PC-3 (cell line): ENCODE measurements around the gene CFAP99. TPM values are rescaled to one million over a fixed set of nuclear protein-coding genes. Genes with fewer than 3 reads are reported as not detected.

ENCODE experiments used
- ATAC-seq: fragments of 200-7000 bp; cut with Tn5 transposase; 2 replicates; pipeline ENCODE4 v1.9.1; 2020; ENCODE audit warnings: mild to moderate bottlenecking, moderate library complexity
- BruUV-seq: library from RNA; stranded (reverse); fragments of 400-500 nt; replicated peaks from 2 replicates; lab custom pipeline; 2021; lab: Mats Ljungman, UMichigan
- CTCF ChIA-PET: fragments of 300-600 bp; sonication (Branson Sonifier 250); formaldehyde crosslinking; loops from one replicate; lab custom pipeline; 2022; ENCODE audit warnings: antibody characterized with exemption; lab: Charles Lee
- POLR2A ChIA-PET: fragments of 300-600 bp; sonication (Branson Sonifier 250); formaldehyde crosslinking; loops from one replicate; lab custom pipeline; 2022; ENCODE audit warnings: antibody characterized with exemption; ENCODE audit not compliant: unreplicated experiment; lab: Charles Lee
- DNase-seq: peaks from one replicate; pipeline ENCODE4 v3.0.0-alpha.2; 2015
- H2AFZ ChIP-seq: fragments of 300-600 bp; sonication (generic); 2 replicates; pipeline ENCODE4 v1.6.0; 2016; ENCODE audit warnings: antibody characterized with exemption, low read length
- H3F3A ChIP-seq: fragments of 300-600 bp; sonication (generic); one replicate; pipeline ENCODE4 v1.6.0; 2017; ENCODE audit warnings: antibody characterized with exemption, low read length, control low read depth, mild to moderate bottlenecking; ENCODE audit not compliant: unreplicated experiment
- H3K27ac ChIP-seq: fragments of 300-600 bp; sonication (generic); 2 replicates; pipeline ENCODE4 v1.5.1; 2016; ENCODE audit warnings: mild to moderate bottlenecking, low read length
- H3K27me3 ChIP-seq: fragments of 300-600 bp; sonication (generic); 2 replicates; pipeline ENCODE4 v1.6.1; 2016; ENCODE audit warnings: low read length, mixed read lengths
- H3K36me3 ChIP-seq: fragments of 300-600 bp; sonication (generic); 2 replicates; pipeline ENCODE4 v1.6.1; 2016; ENCODE audit warnings: low read depth, mixed run types, low read length, mixed read lengths
- H3K4me1 ChIP-seq: fragments of 300-600 bp; sonication (generic); 2 replicates; pipeline ENCODE4 v1.5.1; 2016; ENCODE audit warnings: low read length; ENCODE audit not compliant: insufficient read depth
- H3K4me2 ChIP-seq: fragments of 300-600 bp; sonication (generic); 2 replicates; pipeline ENCODE4 v1.6.0; 2016; ENCODE audit warnings: low read length
- H3K4me3 ChIP-seq: fragments of 300-600 bp; sonication (generic); 2 replicates; pipeline ENCODE4 v1.5.1; 2016; ENCODE audit warnings: mild to moderate bottlenecking, low read length, mixed read lengths
- H3K79me2 ChIP-seq: fragments of 300-600 bp; sonication (generic); 2 replicates; pipeline ENCODE4 v1.6.1; 2017; ENCODE audit warnings: low read length, mixed read lengths
- H3K9ac ChIP-seq: fragments of 300-600 bp; sonication (generic); 2 replicates; pipeline ENCODE4 v1.6.0; 2016; ENCODE audit warnings: mild to moderate bottlenecking, low read length
- H3K9me2 ChIP-seq: fragments of 300-600 bp; sonication (generic); replicated peaks from 2 replicates; pipeline ENCODE4 v1.6.1; 2016; ENCODE audit warnings: mixed run types, low read length, mixed read lengths
- H3K9me3 ChIP-seq: fragments of 300-600 bp; sonication (generic); 2 replicates; pipeline ENCODE4 v1.6.1; 2016; ENCODE audit warnings: low read length, mixed read lengths
- H4K20me1 ChIP-seq: fragments of 300-600 bp; sonication (generic); 2 replicates; pipeline ENCODE4 v1.6.1; 2016; ENCODE audit warnings: low read length, mixed read lengths
- EZH2 ChIP-seq: fragments of 300-600 bp; sonication (generic); IDR thresholded peaks from one replicate; pipeline ENCODE4 v1.6.1; 2017; ENCODE audit warnings: antibody characterized with exemption, mild to moderate bottlenecking, low read length; ENCODE audit not compliant: unreplicated experiment
- EZH2phosphoT487 ChIP-seq: fragments of 300-600 bp; sonication (generic); IDR thresholded peaks from 2 replicates; pipeline ENCODE4 v1.6.1; 2018; ENCODE audit warnings: mild to moderate bottlenecking, antibody characterized with exemption, low read length, borderline replicate concordance
- intact Hi-C: fragments of 100-400 bp; cut with micrococcal nuclease; formaldehyde crosslinking; loops from 2 replicates; pipeline ENCODE4 v1.9.0; 2023
- total RNA-seq: library from RNA; depleted of rRNA; stranded (reverse); fragments of >200 nt; gene quantifications from 2 replicates; pipeline ENCODE4 v1.2.3, GENCODE V29; 2014
- TF ChIP-seq, protein P1 (sequence below): fragments of 300-600 bp; sonication (generic); conservative IDR thresholded peaks from 2 replicates; pipeline ENCODE4 v1.5.1; 2017; ENCODE audit warnings: antibody characterized with exemption, low read depth, mild to moderate bottlenecking, low read length

CFAP99 gene
- total RNA-seq, 1 experiment from 2014 or later: not detected

DNA sequence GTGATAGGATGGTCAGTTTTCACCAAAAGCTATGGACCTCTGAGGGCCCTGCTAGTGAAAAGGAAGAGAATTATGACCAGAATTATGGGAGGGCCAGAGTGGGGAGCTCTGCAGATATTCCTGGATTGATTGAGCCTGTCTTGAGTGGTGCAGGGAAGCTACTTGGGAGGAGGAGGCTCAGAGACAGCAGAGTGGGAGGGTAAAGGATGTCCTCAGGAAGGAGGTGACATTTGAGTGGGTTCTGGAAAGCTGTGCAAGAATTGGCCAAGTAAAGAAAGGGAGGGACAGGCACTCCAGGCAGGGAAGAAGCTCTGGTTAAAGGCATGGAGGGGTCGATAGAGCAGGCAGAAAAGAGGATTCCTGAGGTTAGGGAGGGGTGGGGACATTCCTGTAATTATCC lies 74.2 kb downstream of the CFAP99 start:
- no peak overlapping the region for H3K4me3 ChIP-seq
- H3K27ac ChIP-seq: no peak overlapping the region
- no TSS peak for BruUV-seq
- intact Hi-C loops: no loop called here
- no peak overlapping the region for H2AFZ ChIP-seq
- H3K9me2 ChIP-seq: no peaks in the 10 kb centered on the region
- ChIA-PET POLR2A (no interaction called here), CTCF (no interaction called here)
- H3K36me3 ChIP-seq: peaks cover 41% of the 10 kb centered on the region
- H4K20me1 ChIP-seq: peaks cover 23% of the 10 kb centered on the region; the same call in 1 of the 2 replicates
- no peaks in the 10 kb centered on the region for H3K4me1 ChIP-seq
- no peak overlapping the region for H3K9ac ChIP-seq
- ATAC-seq (no peak), DNase-seq (no peak)
- no peaks in the 10 kb centered on the region for H3K9me3 ChIP-seq
- TF ChIP-seq EZH2phosphoT487 (no peak), EZH2 (no peak)
- TF ChIP-seq, protein P1, sequence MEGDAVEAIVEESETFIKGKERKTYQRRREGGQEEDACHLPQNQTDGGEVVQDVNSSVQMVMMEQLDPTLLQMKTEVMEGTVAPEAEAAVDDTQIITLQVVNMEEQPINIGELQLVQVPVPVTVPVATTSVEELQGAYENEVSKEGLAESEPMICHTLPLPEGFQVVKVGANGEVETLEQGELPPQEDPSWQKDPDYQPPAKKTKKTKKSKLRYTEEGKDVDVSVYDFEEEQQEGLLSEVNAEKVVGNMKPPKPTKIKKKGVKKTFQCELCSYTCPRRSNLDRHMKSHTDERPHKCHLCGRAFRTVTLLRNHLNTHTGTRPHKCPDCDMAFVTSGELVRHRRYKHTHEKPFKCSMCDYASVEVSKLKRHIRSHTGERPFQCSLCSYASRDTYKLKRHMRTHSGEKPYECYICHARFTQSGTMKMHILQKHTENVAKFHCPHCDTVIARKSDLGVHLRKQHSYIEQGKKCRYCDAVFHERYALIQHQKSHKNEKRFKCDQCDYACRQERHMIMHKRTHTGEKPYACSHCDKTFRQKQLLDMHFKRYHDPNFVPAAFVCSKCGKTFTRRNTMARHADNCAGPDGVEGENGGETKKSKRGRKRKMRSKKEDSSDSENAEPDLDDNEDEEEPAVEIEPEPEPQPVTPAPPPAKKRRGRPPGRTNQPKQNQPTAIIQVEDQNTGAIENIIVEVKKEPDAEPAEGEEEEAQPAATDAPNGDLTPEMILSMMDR: no peak
- no peak overlapping the region for H3K4me2 ChIP-seq
- peaks cover 53% of the 10 kb centered on the region for H3K79me2 ChIP-seq
- H3K27me3 ChIP-seq: no peaks in the 10 kb centered on the region
- H3F3A ChIP-seq: no peaks in the 10 kb centered on the region

DNA sequence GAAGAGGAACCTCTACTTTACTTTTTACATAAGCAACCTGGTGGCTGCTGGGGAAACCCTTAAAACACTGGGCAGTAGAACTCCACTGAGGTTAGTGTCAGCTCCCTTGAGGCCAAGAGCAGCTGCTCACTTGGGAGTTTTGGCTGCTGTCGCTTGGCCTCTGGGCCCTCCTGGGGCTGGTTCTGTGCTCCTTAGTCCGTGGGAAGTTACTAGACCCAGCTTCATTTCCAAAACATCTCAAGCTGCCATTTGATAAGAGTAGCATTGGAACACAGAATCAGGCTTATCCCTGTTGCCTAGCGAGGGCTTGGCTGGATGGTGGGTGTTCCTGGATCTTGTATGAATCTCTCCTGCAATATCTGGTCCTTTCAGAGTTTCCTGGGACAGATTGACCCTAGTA lies 76.2 kb downstream of the CFAP99 start:
- DNase-seq (no peak), ATAC-seq (no peak)
- Histone ChIP-seq H2AFZ (no peak overlapping the region), H4K20me1 (peaks cover 15% of the 10 kb centered on the region; the same call in 1 of the 2 replicates), H3K9me2 (no peaks in the 10 kb centered on the region), H3K27ac (no peak overlapping the region), H3K9ac (no peak overlapping the region), H3K36me3 (peaks cover 40% of the 10 kb centered on the region), H3K79me2 (peaks cover 33% of the 10 kb centered on the region), H3K9me3 (no peaks in the 10 kb centered on the region), H3K4me1 (no peaks in the 10 kb centered on the region), H3K27me3 (no peaks in the 10 kb centered on the region), H3K4me2 (no peak overlapping the region), H3F3A (no peaks in the 10 kb centered on the region), H3K4me3 (no peak overlapping the region)
- intact Hi-C loops: no loop called here
- TF ChIP-seq, protein P1: no peak
- TF ChIP-seq EZH2 (no peak), EZH2phosphoT487 (no peak)
- no TSS peak for BruUV-seq
- POLR2A ChIA-PET: no interaction called here
- CTCF ChIA-PET: no interaction called here

DNA sequence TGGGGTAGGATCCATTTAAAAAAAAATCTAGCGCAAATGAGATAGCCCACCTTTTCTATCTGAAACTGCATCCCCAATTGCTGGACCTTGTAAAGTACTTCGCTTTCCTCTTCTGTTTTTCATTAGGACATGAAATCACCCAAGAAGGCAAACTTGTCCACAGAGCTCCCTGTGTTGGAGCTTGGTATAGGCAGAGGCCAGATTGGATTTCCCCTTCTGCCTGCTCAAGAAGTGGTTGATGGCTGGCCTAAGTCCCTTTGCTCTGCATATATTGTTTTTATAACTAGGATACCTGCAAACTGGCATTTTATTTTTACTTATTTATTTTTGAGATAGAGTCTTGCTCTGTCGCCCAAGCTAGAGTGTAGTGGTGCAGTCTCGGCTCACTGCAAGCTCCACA lies 78.6 kb downstream of the CFAP99 start:
- no peak for DNase-seq
- H3K9me2 ChIP-seq: no peaks in the 10 kb centered on the region
- H3K79me2 ChIP-seq: peaks cover 16% of the 10 kb centered on the region
- no peaks in the 10 kb centered on the region for H3F3A ChIP-seq
- H3K4me2 ChIP-seq: no peak overlapping the region
- H3K27me3 ChIP-seq: no peaks in the 10 kb centered on the region
- intact Hi-C loops: no loop called here
- H3K27ac ChIP-seq: no peak overlapping the region
- H3K9ac ChIP-seq: no peak overlapping the region
- BruUV-seq: no TSS peak
- CTCF ChIA-PET: no interaction called here
- H2AFZ ChIP-seq: no peak overlapping the region
- no peak overlapping the region for H3K4me3 ChIP-seq
- no peak for ATAC-seq
- POLR2A ChIA-PET: no interaction called here
- H3K4me1 ChIP-seq: no peaks in the 10 kb centered on the region
- TF ChIP-seq EZH2phosphoT487 (no peak), EZH2 (no peak)
- TF ChIP-seq, protein P1: no peak
- H3K9me3 ChIP-seq: no peaks in the 10 kb centered on the region
- peaks cover 12% of the 10 kb centered on the region; the same call in 1 of the 2 replicates for H4K20me1 ChIP-seq
- peaks cover 39% of the 10 kb centered on the region; the same call in 1 of the 2 replicates for H3K36me3 ChIP-seq
